LHCN-M2 (cell line): ENCODE results near the gene PDE5A. TPM values are rescaled to one million over a fixed set of nuclear protein-coding genes. Genes with fewer than 3 reads are reported as not detected.
"Not testable (repeated sequence)": the region's sequence is repeated elsewhere in the genome, so short reads cannot be mapped to it uniquely, and the experiment has no call there.

ENCODE experiments used
- DNase-seq: peaks from one replicate; pipeline ENCODE4 v3.0.0-alpha.2; 2012; ENCODE audit warnings: low read depth
- total RNA-seq: library from RNA; depleted of rRNA; stranded (reverse); fragments of >200 nt; gene quantifications from 2 replicates; pipeline ENCODE4 v1.2.3, GENCODE V29; 2014

The PDE5A gene
- total RNA-seq, 1 experiment from 2014 or later = 1.6 TPM

DNA sequence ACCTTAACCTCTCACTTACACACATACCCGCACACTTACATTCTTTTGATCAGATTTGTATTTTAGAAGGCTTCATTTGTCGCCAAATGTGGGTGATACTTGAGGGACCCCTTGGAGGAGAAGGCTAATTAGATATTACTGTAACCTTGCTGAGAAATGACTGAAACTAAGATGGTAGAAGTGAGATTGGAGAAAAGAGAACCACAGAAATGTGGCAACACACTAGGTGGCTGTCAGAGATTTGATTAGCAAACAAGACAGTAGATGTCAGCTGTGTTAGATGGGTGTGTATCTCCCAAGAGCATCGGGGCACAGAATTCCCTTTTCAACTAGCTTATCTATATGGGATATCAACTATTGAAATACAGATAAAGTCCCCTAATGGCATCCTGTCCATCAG, 157.3 kb downstream of the PDE5A start:
- DNase-seq = no peak

- DNase-seq = not testable (repeated sequence)
Observed at GRCh38 chr4:119470737-119471063, 157.9 kb downstream of the PDE5A start.

GRCh38 chr4:119470021-119470736, 158.4 kb downstream of the PDE5A start:
- peak; percentile 84 for DNase-seq

DNA sequence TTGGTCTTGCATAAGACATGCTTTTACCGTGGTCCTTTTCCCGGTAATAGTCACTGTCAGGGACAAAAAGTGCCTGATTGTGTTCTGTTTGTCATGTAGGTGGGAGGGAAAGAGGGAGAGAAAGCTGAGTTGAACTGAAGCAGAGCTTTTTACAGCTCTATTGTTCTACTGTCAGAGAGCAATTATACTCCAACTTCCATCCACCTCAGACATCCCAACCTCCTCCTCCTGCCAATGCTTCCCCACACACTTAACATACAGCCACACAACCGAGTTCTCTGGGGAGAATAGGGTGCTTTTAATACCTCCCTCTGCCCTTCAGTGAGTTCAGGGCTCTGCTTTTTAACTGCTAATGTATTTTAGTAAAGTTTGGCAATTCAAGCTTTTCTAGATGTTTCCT, 159.6 kb downstream of the PDE5A start:
- DNase-seq = not testable (repeated sequence)

DNA sequence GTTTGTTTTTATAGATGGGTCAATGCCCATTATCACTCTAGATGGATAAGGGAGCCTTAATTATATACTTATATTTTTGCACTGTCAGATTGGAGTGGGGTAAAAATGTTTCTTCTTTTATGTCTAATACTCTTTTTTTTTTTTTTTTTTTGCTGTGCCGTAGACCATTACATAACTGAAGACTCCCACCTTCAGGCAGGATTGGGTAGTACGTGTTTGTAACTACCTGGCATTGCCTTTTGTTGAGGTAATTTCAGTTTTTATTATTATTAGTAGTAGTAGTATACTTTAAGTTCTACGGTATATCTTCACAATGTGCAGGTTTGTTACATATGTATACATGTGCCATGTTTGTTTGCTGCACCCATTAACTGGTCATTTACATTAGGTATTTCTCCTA, 165.9 kb downstream of the PDE5A start:
- not testable (repeated sequence) for DNase-seq

DNA sequence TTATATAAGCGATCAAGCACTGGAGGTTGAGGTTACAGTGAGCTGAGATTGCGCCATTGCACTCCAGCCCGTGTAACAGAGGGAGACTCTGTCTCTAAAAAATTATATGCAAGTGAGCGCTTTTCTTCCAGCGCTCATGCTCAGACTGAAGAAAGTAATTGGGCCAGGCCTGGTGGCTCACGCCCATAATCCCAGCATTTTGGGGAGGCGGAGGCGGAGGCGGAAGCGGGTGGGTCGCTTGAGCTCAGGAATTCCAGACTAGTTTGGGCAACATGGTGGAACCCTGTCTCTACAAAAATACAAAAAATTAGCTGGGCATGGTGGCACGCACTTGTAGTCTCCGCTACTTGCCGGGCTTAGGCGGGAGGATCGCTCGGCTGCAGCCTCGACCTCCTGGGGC, 172.9 kb downstream of the PDE5A start:
- not testable (repeated sequence) for DNase-seq

DNA sequence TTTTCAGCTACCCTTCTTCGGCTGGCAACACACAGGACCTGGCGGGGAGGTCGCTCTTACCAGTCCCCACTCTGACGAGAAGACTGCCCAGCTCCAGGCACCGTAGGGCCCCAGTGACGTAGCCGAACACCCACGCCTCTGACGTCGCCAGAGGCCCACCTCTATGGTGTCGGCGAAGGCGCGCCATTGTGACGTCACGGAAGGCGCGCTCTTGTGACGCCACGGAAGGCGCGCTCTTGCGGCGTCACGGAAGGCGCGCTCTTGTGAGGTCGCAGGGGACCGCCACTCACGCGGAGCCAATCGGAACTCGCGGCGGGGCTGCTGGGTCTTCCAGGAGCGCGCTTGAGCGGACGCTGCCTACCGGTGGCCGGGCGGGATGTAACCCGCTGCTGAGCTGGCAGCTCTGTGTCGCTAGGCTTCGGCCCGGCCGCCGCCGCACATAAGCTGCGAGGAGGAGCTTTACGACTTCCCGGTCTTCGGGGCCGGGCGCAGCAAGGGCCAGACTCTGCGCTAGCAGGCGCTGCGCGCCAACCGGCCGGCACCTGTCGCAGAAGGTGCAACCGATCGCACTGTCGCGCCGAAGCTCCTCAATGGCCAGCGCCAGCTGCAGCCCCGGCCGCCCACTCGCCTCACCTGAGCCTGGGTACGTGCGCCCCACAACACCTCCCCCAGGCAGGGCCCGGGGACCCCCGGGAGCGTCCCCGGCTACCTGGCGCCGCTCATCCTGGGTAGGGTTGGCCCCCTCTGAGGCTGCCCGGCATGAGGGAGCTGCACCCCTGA, 173.9 kb downstream of the PDE5A start:
- peak; percentile 95 for DNase-seq

- not testable (repeated sequence) for DNase-seq
Observed at GRCh38 chr4:119454151-119454490, 174.5 kb downstream of the PDE5A start.

GRCh38 chr4:119453286-119453685, 175.3 kb downstream of the PDE5A start:
- not testable (repeated sequence) for DNase-seq

GRCh38 chr4:119449851-119450250, 178.8 kb downstream of the PDE5A start:
- not testable (repeated sequence) for DNase-seq
